ENCODE measurements around the gene USP54. TPM values are rescaled to one million over a fixed set of nuclear protein-coding genes. Genes with fewer than 3 reads are reported as not detected.

Gene USP54
- total and polyA plus RNA-seq, 9 of the 15 experiments (the other 6 are each of a cell fraction or from before 2014, with no cell fraction given) = 3.8 to 40.1 (median 16.9) TPM

DNA sequence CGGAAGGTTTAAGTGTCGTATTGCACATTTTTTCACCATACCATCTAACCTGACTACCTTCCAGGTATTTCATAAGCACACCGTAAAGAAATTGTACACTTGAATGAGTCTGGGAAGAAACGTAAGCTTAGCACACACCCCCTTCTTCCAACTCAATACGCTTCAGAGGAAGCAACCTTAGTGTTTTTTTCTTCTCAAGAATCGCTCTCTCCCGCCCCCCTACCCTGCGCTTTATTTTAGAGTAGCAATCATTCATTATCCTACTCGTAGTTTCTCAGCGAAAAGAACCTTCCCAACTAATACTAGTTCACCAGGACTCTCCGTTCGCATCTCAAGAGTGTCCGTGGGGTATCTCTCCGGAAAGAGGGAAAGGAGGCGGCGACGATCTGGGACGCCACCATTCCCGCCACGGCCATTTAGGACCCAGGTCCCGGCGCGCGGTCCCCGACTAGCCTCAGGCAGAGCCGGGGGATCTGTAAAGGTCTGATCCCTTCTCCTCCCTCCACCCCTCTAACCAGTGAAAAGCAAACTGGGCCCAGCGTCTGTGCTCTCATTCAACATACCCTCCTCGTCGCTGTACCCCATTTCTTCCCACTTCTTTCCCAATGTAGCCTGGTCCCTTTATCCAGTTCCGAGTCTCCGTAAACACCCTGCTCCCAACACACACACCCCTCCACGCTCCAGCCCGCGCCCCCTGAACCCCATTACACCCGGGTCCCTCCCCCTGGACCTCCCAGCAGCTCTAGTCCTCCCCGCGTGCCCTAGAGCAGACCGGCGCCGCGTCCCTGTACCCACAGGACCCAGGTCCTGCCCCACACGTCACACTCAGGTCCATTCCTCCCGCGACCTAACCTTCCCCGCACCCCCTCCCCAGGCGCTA is 34.1 kb upstream of the USP54 start (continued):
- TF ChIP-seq YY1 (IDR thresholded peaks at IDR 0.05; ENCODE audit: borderline replicate concordance in 1 of 3, control insufficient read depth in 1 of 3, extremely low read depth in 1 of 3, insufficient read depth in 3 of 3, insufficient read length in 1 of 3, insufficient replicate concordance in 2 of 3, low read depth in 1 of 3, low read length in 2 of 3) (peak in 2 of 3 experiments; percentile 50 to 84), ZFP30 (CRISPR knock-in tag; IDR thresholded peaks at IDR 0.05; ENCODE audit: borderline replicate concordance) (no peak), SRSF7 (optimal IDR thresholded peaks at IDR 0.05; ENCODE audit: low read depth, low read length) (no peak), MTA3 (IDR thresholded peaks at IDR 0.05; ENCODE audit: borderline replicate concordance) (peak; percentile 61; the same call in 1 of the 2 replicates), KHSRP (IDR thresholded peaks at IDR 0.05) (no peak), RAD21 (CRISPR knock-in tag; conservative IDR thresholded peaks at IDR 0.05 in 1 of 2, IDR thresholded peaks at IDR 0.05 in 1 of 2) (peak in 1 of 2 experiments; percentile 10; a peak in 1 of 4 replicates), HDAC1 (IDR thresholded peaks at IDR 0.05) (peak in 1 of 2 experiments; percentile 93; a peak in 2 of 4 replicates), KLF6 (CRISPR knock-in tag; IDR thresholded peaks at IDR 0.05; ENCODE audit: borderline replicate concordance) (no peak), MCM5 (IDR thresholded peaks at IDR 0.05; ENCODE audit: low read depth) (no peak), ZNF347 (CRISPR knock-in tag; IDR thresholded peaks at IDR 0.05; ENCODE audit: low read depth) (no peak), BRD9 (IDR thresholded peaks at IDR 0.05; ENCODE audit: low read depth, partially characterized antibody) (peak; percentile 25), NCOA4 (IDR thresholded peaks at IDR 0.05; ENCODE audit: partially characterized antibody) (peak; percentile 37), ZNF143 (CRISPR knock-in tag; IDR thresholded peaks at IDR 0.05) (no peak), ZNF165 (CRISPR knock-in tag; IDR thresholded peaks at IDR 0.05; ENCODE audit: borderline replicate concordance) (no peak), HLTF (IDR thresholded peaks at IDR 0.05) (peak; percentile 93), ZNF232 (CRISPR knock-in tag; IDR thresholded peaks at IDR 0.05) (no peak), TBP (optimal IDR thresholded peaks at IDR 0.05; ENCODE audit: low read depth, low read length) (peak; percentile 49), SRSF1 (IDR thresholded peaks at IDR 0.05; ENCODE audit: low read depth, low read length) (no peak), SPI1 (IDR thresholded peaks at IDR 0.05; ENCODE audit: borderline replicate concordance, low read depth, low read length) (no peak), SP1 (CRISPR knock-in tag; IDR thresholded peaks at IDR 0.05) (no peak; the same call in 1 of the 2 replicates), JUN (IDR thresholded peaks at IDR 0.05; ENCODE audit: borderline replicate concordance, low read depth, low read length) (no peak), JUN (CRISPR knock-in tag; IDR thresholded peaks at IDR 0.05; ENCODE audit: borderline replicate concordance) (no peak), ELF4 (CRISPR knock-in tag; IDR thresholded peaks at IDR 0.05) (peak; percentile 85), ZNF133 (CRISPR knock-in tag; IDR thresholded peaks at IDR 0.05) (no peak)
- TF ChIP-seq, protein P1, sequence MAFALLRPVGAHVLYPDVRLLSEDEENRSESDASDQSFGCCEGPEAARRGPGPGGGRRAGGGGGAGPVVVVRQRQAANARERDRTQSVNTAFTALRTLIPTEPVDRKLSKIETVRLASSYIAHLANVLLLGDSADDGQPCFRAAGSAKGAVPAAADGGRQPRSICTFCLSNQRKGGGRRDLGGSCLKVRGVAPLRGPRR (CRISPR knock-in tag; IDR thresholded peaks at IDR 0.05) = no peak
- TF ChIP-seq, protein P2, sequence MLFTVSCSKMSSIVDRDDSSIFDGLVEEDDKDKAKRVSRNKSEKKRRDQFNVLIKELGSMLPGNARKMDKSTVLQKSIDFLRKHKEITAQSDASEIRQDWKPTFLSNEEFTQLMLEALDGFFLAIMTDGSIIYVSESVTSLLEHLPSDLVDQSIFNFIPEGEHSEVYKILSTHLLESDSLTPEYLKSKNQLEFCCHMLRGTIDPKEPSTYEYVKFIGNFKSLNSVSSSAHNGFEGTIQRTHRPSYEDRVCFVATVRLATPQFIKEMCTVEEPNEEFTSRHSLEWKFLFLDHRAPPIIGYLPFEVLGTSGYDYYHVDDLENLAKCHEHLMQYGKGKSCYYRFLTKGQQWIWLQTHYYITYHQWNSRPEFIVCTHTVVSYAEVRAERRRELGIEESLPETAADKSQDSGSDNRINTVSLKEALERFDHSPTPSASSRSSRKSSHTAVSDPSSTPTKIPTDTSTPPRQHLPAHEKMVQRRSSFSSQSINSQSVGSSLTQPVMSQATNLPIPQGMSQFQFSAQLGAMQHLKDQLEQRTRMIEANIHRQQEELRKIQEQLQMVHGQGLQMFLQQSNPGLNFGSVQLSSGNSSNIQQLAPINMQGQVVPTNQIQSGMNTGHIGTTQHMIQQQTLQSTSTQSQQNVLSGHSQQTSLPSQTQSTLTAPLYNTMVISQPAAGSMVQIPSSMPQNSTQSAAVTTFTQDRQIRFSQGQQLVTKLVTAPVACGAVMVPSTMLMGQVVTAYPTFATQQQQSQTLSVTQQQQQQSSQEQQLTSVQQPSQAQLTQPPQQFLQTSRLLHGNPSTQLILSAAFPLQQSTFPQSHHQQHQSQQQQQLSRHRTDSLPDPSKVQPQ (CRISPR knock-in tag; IDR thresholded peaks at IDR 0.05; ENCODE audit: borderline replicate concordance) = no peak

All from K562 (cell line).